GM21447 (cell line): ENCODE data around the gene SYCN.
"Not testable (repeated sequence)": the region's sequence is repeated elsewhere in the genome, so short reads cannot be mapped to it uniquely, and the experiment has no call there.

Experiments used
- ATAC-seq: cut with Tn5 transposase; IDR thresholded peaks from one replicate; pipeline ENCODE4 v1.9.1; 2021; ENCODE audit not compliant: unreplicated experiment

SYCN gene

DNA sequence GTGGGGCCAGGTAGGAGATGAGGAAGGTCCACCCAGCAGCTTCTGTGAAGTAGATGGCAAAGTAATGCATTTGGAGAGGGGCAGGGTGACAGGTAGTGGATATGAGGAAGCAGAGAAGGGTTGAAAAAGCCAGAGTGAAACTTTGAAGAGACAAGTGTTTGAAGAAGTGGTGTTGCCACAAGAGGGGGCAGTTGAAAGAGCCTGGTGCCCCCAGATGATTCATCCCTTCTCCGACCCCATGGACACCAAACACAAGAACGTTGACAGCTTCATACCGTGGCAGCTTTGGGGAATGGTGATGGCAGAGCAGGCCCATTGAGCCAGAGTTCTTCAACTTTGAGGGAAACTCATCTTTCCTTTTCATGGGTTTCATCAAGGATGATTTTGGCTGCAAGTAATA lies 20.8 kb upstream of the SYCN start:
- ATAC-seq = no peak

GRCh38 chr19:39223703-39224279 lies 19.7 kb upstream of the SYCN start:
- ATAC-seq = no peak

DNA sequence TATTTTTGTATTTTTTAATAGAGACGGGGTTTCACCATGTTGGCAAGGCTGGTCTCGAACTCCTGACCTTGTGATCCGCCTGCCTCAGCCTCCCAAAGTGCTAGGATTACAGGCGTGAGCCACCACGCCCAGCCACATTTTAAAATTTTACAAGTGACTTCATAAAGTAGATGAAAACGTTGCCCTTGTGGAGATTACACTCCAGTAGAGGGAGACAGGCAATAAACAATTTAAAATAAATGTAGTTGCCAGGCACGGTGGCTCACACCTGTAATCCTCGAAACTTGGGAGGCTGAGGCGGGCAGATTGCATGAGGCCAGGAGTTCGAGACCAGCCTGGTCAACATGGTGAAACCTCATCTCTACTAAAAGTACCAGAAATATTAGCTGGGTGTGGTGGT lies 15.0 kb upstream of the SYCN start:
- ATAC-seq = not testable (repeated sequence)

GRCh38 chr19:39218230-39219007 lies 14.4 kb upstream of the SYCN start:
- no peak for ATAC-seq

DNA sequence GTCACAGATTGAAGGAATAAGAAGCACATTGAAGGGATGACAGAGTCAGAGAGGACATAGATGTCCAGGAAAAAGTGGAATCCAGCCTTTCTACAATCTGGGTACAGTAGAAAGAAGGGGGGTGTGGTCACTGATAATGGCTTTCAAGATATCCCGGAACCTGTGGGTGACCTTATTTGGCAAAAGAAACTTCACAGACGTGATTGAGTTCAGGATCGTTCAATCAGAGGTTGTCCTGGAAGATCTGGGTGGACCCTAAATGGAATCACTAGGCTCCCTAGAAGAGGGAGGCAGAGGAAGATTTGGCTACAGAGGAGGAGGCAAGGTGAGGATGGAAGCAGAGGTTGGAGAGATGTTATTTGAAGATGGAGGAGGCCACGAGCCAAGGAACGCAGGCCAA lies 13.0 kb upstream of the SYCN start:
- ATAC-seq = no peak

DNA sequence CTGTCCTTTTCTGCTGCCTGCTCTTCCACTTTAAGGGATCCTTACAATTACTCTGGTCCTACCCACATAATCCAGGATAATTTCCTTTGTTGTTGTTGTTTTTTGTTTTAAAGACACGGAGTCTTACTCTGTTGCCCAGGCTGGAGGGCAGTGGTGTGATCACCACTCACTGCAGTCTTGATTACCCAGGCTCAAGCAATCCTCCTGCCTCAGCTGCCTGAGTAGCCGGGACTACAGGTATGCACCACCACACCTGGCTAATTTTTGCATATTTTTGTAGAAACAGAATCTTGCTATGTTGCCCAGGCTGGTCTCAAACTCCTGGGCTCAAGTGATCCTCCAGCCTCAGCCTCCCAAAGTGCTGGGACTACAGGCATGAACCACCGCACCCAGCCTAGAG lies 11.3 kb upstream of the SYCN start:
- not testable (repeated sequence) for ATAC-seq

GRCh38 chr19:39212375-39212742 lies 8.3 kb upstream of the SYCN start:
- no peak for ATAC-seq

DNA sequence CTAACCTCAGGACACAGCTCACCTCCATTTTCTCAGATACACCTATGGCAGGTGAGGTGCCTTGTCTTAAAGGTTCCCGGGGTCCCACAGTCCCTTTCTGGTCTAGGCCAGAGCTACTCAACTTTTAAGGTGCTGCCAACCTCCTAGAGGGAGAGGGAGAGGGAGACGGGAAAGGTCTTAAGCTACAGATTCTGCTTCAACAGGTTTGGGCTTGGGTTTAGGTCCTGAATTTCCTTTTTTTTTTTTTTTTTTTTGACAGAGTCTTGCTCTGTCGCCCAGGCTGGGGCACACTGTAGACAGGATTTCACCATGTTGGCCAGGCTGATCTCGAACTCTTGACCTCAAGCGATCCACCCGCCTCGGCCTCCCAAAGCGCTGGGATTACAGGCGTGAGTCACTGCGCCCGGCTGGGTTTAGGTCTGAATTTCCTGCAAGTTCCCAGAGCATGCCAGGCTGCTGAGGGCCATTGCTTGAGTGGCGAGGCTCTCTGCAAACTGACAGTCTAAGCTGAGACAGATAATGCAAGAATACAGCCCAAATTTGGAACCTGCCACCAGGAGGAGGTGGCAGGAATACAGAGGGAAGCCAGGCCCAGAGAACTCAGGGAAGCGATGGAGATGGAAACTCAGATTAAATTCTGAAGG lies 7.8 kb upstream of the SYCN start:
- no peak for ATAC-seq

DNA sequence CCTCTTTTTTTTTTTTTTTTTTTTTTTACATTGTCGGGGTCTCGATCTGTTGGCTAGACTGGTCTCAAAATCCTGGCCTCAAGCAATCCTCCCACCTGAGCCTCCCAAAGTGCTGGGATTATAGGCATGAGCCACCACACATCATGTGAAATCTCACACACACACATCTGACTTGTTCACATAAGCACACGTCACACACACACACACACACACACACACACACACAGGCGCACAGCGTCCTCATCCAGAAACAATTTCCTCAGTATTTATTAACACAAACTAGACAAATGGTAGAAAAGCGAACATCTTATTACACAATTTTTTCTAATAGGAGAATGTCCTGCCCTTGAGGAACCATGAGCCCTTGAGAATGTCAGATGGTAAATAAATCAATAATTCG lies 5.1 kb upstream of the SYCN start:
- no peak for ATAC-seq

DNA sequence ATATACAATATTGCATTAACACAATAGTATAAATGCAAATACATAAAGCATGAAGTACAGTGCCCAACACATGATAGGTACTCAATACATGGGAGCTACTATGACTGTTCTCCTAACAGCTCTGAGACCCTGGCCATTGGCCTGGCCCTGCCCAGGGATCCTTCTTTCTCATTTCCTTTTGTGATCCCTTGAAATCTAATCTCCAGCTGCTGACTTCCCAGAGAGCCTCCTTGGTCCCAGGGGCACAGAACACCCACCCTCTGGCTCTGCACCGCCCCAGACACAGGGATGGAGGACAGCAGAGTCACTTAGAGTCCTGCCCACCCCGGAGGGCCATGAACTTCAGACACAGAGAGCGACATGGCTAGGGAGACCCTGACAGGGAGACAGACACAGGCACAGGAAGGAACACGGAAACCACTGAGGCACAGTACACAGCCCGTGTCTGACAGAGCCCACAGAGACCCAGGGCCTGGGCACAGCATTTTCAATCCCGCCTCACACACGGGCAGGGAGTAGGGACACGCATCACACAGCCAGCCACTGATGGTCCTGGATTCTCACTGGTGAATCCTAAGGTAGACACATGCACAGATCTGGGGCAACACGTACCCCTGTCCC lies 4.2 kb upstream of the SYCN start:
- ATAC-seq = no peak

DNA sequence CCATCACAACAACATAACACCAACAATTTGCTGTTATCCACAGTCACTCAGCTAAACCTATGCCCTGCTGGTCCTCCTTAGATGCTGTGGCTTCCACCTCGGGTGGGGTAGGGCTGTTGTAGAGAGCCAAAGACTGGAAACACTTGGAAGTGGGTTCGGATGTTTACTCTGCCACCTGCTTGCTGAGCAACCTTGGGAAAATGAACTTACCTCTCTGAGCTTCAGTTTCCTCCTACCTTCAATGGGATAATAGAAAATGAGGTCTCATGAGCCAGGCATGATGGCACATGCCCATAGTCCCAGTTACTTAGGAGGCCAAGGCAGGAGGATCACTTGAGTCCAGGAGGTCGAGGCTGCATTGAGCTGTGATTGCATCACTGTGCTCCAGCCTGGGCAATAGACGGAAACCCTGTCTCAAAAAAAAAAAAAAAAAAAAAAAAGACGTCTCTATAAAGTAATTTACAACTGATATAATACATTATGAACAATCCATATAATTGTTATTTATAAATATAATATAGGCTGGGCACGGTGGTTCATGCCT lies 3.3 kb upstream of the SYCN start:
- no peak for ATAC-seq

- no peak for ATAC-seq
Measured at GRCh38 chr19:39206122-39206521, 2.1 kb upstream of the SYCN start.

DNA sequence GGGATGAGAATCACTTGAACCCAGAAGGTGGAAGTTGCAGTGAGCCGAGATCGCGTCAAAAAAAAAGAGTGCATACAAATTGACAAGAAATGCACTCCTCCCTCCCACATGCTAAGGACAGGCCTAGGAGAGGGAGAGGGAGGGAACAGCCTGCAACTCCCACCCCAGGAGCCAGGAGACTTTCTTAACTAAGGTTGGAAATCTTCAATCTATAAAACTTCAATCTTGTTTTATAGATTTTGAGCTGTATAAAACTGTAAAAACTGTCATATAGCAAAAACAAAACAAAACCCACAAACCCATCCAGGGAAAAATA lies 1.3 kb upstream of the SYCN start:
- no peak for ATAC-seq

DNA sequence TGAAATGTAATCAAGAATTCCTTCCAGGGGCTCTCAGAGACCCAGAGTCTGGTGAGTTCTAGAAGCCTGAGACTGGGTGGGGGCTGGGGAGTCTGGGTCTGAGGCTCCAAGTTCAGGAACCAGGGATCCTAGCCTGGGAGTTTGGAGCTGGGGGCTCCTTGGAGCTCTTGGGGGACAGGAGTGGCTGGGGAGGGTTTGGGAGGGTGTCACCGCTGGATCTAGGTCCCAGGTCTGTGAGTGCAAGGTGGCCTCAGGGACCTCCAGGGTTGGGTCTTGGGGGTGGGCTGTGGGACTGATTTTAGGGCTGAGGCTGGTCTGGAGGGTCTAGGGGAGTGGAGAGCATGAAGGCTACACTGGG lies 1.1 kb downstream of the SYCN start:
- no peak for ATAC-seq

GRCh38 chr19:39200803-39201115 lies 3.3 kb downstream of the SYCN start:
- no peak for ATAC-seq

DNA sequence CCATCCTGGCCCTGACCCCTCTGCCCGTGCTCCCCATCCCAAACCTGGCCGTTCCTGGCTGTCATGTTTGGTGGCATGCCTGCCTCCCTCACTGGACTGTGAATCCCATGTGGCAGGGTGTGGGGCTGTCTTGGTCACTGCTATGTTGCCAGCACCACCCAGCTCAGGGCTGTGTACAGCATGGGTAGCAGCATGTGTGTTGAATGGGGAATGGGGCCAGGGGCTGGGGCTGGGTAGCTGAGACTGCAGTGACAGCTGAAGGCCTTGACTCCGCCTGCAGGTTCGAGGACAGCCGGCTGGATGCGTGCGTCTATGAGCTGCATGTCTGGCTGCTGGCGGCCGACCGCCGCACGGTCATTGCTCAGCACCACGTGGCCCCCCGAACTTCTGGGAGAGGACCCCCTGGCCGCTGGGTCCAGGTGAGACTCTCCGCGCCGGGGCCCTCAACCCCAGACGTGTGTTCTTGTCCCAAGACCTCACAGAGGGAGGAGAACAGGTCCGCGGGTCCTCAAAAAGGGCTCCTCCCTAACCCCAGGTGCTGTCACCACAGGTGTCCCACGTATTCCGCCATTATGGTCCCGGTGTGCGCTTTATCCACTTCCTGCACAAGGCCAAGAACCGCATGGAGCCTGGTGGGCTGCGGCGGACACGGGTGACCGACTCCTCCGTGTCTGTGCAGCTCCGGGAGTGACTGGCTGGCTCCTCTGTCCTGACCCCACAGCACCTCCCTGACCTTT lies 3.8 kb downstream of the SYCN start:
- ATAC-seq = no peak

DNA sequence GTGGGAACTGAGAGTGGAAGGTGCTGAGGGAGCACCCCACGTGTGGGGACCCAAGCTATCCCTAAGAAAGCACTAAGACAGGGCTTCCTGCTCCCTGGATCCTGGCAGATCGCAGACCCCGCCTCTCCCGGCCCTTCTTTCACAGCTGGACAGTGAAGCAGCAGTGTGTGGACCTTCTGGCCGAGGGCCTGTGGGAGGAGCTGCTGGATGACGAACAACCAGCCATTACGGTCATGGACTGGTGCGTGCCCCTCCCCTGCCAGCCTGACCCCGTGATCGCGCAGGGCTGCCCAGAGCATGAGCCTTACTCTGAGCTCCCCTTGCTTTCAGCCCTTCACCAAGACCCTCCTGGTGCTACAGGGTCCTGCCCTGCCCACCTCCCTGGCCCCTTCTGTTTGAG lies 5.0 kb downstream of the SYCN start:
- no peak for ATAC-seq

DNA sequence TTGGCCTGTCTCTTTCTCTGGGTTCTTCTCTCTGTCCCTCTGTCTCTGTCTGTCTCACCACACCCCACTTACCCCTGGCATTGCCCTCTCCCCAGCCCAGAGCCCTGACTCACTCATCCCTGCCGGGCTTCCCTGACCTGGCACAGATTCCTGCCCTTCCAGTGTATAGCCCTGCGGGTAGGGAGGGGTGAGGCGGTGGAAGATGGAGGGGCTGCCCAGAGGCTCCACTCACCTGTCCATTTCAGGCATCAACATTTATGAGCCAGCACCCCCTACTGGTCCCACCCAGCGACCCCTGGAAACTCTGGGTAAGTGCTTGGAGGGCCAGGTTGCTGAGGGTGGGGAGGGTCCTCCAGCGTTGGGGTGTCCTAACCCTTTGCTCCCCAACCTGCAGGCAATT lies 6.3 kb downstream of the SYCN start:
- no peak for ATAC-seq

- no peak for ATAC-seq
Measured at GRCh38 chr19:39196860-39197562, 7.1 kb downstream of the SYCN start, which contains the start of gene NCCRP1. TSS of gene NCCRP1 (plus strand) at chr19:39196964. CDS start at chr19:39196983, 19 bp downstream.

- no peak for ATAC-seq
Measured at GRCh38 chr19:39196320-39196719, 7.7 kb downstream of the SYCN start.

DNA sequence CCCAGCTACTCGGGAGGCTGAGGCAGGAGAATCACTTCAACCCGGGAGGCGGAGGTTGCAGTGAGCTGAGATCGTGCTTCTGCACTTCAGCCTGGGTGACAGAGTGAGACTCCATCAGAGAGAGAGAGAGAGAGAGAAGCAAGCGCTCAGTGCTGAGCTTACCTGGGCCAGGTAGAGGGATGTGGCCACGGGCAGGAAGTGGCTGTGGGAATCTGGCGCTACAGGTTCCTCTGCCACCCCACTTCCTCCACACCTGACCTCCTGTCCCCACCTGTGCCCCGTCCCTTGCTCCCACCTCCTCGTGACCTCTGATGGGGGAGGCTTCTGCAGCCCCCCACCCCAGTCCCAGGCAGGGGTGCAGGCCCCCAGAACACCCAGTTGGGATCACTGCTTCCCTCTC lies 8.3 kb downstream of the SYCN start:
- ATAC-seq = no peak
